Chondrocyte (in vitro differentiated cells): ENCODE results near the gene CISD2. TPM values are rescaled to one million over a fixed set of nuclear protein-coding genes. Genes with fewer than 3 reads are reported as not detected.

Experiments used
- DNase-seq: peaks from one replicate; pipeline ENCODE4 v3.0.0; 2021; ENCODE audit warnings: mixed read lengths, low spot score
- H3K27ac Mint-ChIP-seq: one replicate; pipeline ENCODE4 v1.8.0; 2021; ENCODE audit warnings: mild to moderate bottlenecking, moderate library complexity, mixed read lengths; ENCODE audit not compliant: unreplicated experiment
- H3K27me3 Mint-ChIP-seq: 2 replicates; pipeline ENCODE4 v1.8.0; 2021; ENCODE audit warnings: low read depth, mixed read lengths
- H3K36me3 Mint-ChIP-seq: 2 replicates; pipeline ENCODE4 v1.8.0; 2021; ENCODE audit warnings: low read depth, mixed read lengths
- H3K4me1 Mint-ChIP-seq: 2 replicates; pipeline ENCODE4 v1.8.0; 2021; ENCODE audit warnings: low read depth, mild to moderate bottlenecking, mixed read lengths
- H3K4me3 Mint-ChIP-seq: one replicate; pipeline ENCODE4 v1.8.0; 2021; ENCODE audit warnings: mild to moderate bottlenecking, moderate library complexity, mixed read lengths; ENCODE audit not compliant: unreplicated experiment
- H3K9me3 Mint-ChIP-seq: 2 replicates; pipeline ENCODE4 v1.8.0; 2021; ENCODE audit warnings: low read depth, mixed read lengths
- CTCF ChIP-seq: fragments of 200-600 bp; sonication (generic); IDR thresholded peaks from 2 replicates; pipeline ENCODE4 v1.5.0; 2021; ENCODE audit warnings: antibody characterized with exemption, mild to moderate bottlenecking, moderate library complexity
- total RNA-seq: library from RNA; stranded (reverse); gene quantifications from 3 replicates; pipeline ENCODE4 v1.2.1, GENCODE V29; 2021

The CISD2 gene
- total RNA-seq, 1 donor from 2014 or later, result 30.9 TPM

- Mint-ChIP-seq H3K36me3 (no peaks in the 10 kb centered on the region), H3K27ac (no peak overlapping the region), H3K4me3 (no peak overlapping the region), H3K9me3 (no peaks in the 10 kb centered on the region), H3K27me3 (no peaks in the 10 kb centered on the region), H3K4me1 (no peaks in the 10 kb centered on the region)
- DNase-seq, result no peak
- no peak for TF ChIP-seq CTCF
Observed at GRCh38 chr4:102849579-102850104, 19.1 kb upstream of the CISD2 start.

- H3K27me3 Mint-ChIP-seq, result no peaks in the 10 kb centered on the region
- H3K36me3 Mint-ChIP-seq, result no peaks in the 10 kb centered on the region
- no peaks in the 10 kb centered on the region for H3K4me1 Mint-ChIP-seq
- no peak overlapping the region for H3K27ac Mint-ChIP-seq
- no peak for TF ChIP-seq CTCF
- no peaks in the 10 kb centered on the region for H3K9me3 Mint-ChIP-seq
- H3K4me3 Mint-ChIP-seq, result no peak overlapping the region
- DNase-seq, result no peak
Observed at GRCh38 chr4:102850370-102850769, 18.4 kb upstream of the CISD2 start.

GRCh38 chr4:102858828-102859464, 9.8 kb upstream of the CISD2 start:
- Mint-ChIP-seq H3K4me1 (no peaks in the 10 kb centered on the region), H3K27ac (no peak overlapping the region), H3K4me3 (no peak overlapping the region), H3K27me3 (no peaks in the 10 kb centered on the region), H3K9me3 (peaks cover 19% of the 10 kb centered on the region), H3K36me3 (peaks cover 5% of the 10 kb centered on the region)
- DNase-seq, result no peak
- no peak for TF ChIP-seq CTCF

- H3K4me3 Mint-ChIP-seq, result no peak overlapping the region
- no peak overlapping the region for H3K27ac Mint-ChIP-seq
- H3K27me3 Mint-ChIP-seq, result no peaks in the 10 kb centered on the region
- no peak for DNase-seq
- H3K4me1 Mint-ChIP-seq, result no peaks in the 10 kb centered on the region
- TF ChIP-seq CTCF, result no peak
- peaks cover 19% of the 10 kb centered on the region for H3K9me3 Mint-ChIP-seq
- peaks cover 5% of the 10 kb centered on the region for H3K36me3 Mint-ChIP-seq
Observed at GRCh38 chr4:102860611-102861324, 8.0 kb upstream of the CISD2 start.

GRCh38 chr4:102862016-102862415, 6.8 kb upstream of the CISD2 start:
- Mint-ChIP-seq H3K4me1 (peaks cover 3% of the 10 kb centered on the region), H3K36me3 (peaks cover 5% of the 10 kb centered on the region), H3K27me3 (no peaks in the 10 kb centered on the region), H3K27ac (no peak overlapping the region), H3K9me3 (peaks cover 19% of the 10 kb centered on the region), H3K4me3 (no peak overlapping the region)
- DNase-seq, result no peak
- TF ChIP-seq CTCF, result no peak
